PC-3 (cell line): ENCODE results near the gene TBXA2R.

Experiments
- EZH2 ChIP-seq: fragments of 300-600 bp; sonication (generic); IDR thresholded peaks from one replicate; pipeline ENCODE4 v1.6.1; 2017; ENCODE audit warnings: antibody characterized with exemption, mild to moderate bottlenecking, low read length; ENCODE audit not compliant: unreplicated experiment
- EZH2phosphoT487 ChIP-seq: fragments of 300-600 bp; sonication (generic); IDR thresholded peaks from 2 replicates; pipeline ENCODE4 v1.6.1; 2018; ENCODE audit warnings: mild to moderate bottlenecking, antibody characterized with exemption, low read length, borderline replicate concordance
- TF ChIP-seq, protein P1 (sequence below): fragments of 300-600 bp; sonication (generic); conservative IDR thresholded peaks from 2 replicates; pipeline ENCODE4 v1.5.1; 2017; ENCODE audit warnings: antibody characterized with exemption, low read depth, mild to moderate bottlenecking, low read length

GRCh38 chr19:3653081-3653795 lies 46.6 kb upstream of the TBXA2R start:
- TF ChIP-seq, protein P1, sequence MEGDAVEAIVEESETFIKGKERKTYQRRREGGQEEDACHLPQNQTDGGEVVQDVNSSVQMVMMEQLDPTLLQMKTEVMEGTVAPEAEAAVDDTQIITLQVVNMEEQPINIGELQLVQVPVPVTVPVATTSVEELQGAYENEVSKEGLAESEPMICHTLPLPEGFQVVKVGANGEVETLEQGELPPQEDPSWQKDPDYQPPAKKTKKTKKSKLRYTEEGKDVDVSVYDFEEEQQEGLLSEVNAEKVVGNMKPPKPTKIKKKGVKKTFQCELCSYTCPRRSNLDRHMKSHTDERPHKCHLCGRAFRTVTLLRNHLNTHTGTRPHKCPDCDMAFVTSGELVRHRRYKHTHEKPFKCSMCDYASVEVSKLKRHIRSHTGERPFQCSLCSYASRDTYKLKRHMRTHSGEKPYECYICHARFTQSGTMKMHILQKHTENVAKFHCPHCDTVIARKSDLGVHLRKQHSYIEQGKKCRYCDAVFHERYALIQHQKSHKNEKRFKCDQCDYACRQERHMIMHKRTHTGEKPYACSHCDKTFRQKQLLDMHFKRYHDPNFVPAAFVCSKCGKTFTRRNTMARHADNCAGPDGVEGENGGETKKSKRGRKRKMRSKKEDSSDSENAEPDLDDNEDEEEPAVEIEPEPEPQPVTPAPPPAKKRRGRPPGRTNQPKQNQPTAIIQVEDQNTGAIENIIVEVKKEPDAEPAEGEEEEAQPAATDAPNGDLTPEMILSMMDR, result no peak
- TF ChIP-seq EZH2, result no peak
- no peak for TF ChIP-seq EZH2phosphoT487
